T-helper 2 cell (primary cell): ENCODE measurements around the gene MRPL52.
A peak's percentile ranks its signal among the peaks of the same experiment; 100 is the strongest.
"Not testable (repeated sequence)": the region's sequence is repeated elsewhere in the genome, so short reads cannot be mapped to it uniquely, and the experiment has no call there.

Experiments
- DNase-seq, 5 experiments: peaks; one replicate each; pipeline versions ENCODE4 v3.0.0 to v3.0.0-alpha.2; 2012 to 2022

MRPL52 gene

GRCh38 chr14:22839159-22839779 lies 9.6 kb downstream of the MRPL52 start:
- no peak for DNase-seq

GRCh38 chr14:22841311-22841710 lies 11.6 kb downstream of the MRPL52 start:
- DNase-seq = no peak

GRCh38 chr14:22841769-22842168 lies 12.1 kb downstream of the MRPL52 start:
- no peak for DNase-seq

- no peak for DNase-seq
Measured at GRCh38 chr14:22842211-22843122, 12.8 kb downstream of the MRPL52 start.

GRCh38 chr14:22843123-22843925 lies 13.6 kb downstream of the MRPL52 start:
- no peak for DNase-seq

- no peak for DNase-seq
Measured at GRCh38 chr14:22844221-22845102, 14.8 kb downstream of the MRPL52 start.

GRCh38 chr14:22845103-22845394 lies 15.4 kb downstream of the MRPL52 start:
- no peak for DNase-seq

- no peak for DNase-seq
Measured at GRCh38 chr14:22845821-22846625, 16.3 kb downstream of the MRPL52 start.

GRCh38 chr14:22846811-22847307 lies 17.2 kb downstream of the MRPL52 start:
- no peak for DNase-seq

- no peak for DNase-seq
Measured at GRCh38 chr14:22847661-22848341, 18.1 kb downstream of the MRPL52 start.

GRCh38 chr14:22848351-22849164 lies 18.9 kb downstream of the MRPL52 start:
- no peak for DNase-seq

- DNase-seq = no peak
Measured at GRCh38 chr14:22849212-22849819, 19.6 kb downstream of the MRPL52 start.

- peak in 1 of 5 experiments; percentile 40 for DNase-seq
Measured at GRCh38 chr14:22850944-22851764, 21.5 kb downstream of the MRPL52 start.

- DNase-seq = not testable (repeated sequence)
Measured at GRCh38 chr14:22852178-22852577, 22.5 kb downstream of the MRPL52 start.

- no peak for DNase-seq
Measured at GRCh38 chr14:22852599-22852939, 22.9 kb downstream of the MRPL52 start.

GRCh38 chr14:22852940-22853767 lies 23.5 kb downstream of the MRPL52 start:
- DNase-seq = peak; percentile 65 to 91 (median 81)

- not testable (repeated sequence) for DNase-seq
Measured at GRCh38 chr14:22854296-22854695, 24.6 kb downstream of the MRPL52 start.
